Right ventricle myocardium inferior (tissue), 1 donor: ENCODE measurements around the gene MTCH1. TPM values are rescaled to one million over a fixed set of nuclear protein-coding genes. Genes with fewer than 3 reads are reported as not detected.

ENCODE experiments used
- ATAC-seq: fragments of 200-7000 bp; cut with Tn5 transposase; one replicate; pipeline ENCODE4 v1.9.1; 2020; ENCODE audit warnings: mild to moderate bottlenecking, moderate library complexity
- DNase-seq: peaks from one replicate; pipeline ENCODE4 v3.0.0; 2021; ENCODE audit errors: missing footprints
- intact Hi-C: fragments of 100-400 bp; cut with DNase I; formaldehyde crosslinking; loops from one replicate; pipeline ENCODE4 v1.11.0; 2022
- total RNA-seq: library from RNA; stranded (reverse); fragmentation: NEBNext Ultra II Directional; extraction: Animal tissue kit (Norgen Biotek cat#: 25700); gene quantifications from one replicate; pipeline ENCODE4 v1.2.1, GENCODE V29; 2021
- donor health status: DM: no; HTN: yes; CAD: no; lungs with severe emphysema.

The MTCH1 gene
- total RNA-seq, 1 donor from 2014 or later: 220 TPM

GRCh38 chr6:36920049-36920448 is 65.9 kb downstream of the MTCH1 start:
- intact Hi-C loops: no loop called here
- DNase-seq: no peak
- ATAC-seq: no peak

Other genes with a start within 250 kb of the MTCH1 start
- 10.9 TPM for gene CPNE5, start 146.8 kb downstream of the MTCH1 start, total RNA-seq
- 70.1 TPM for gene PPIL1, start 111.4 kb downstream of the MTCH1 start, total RNA-seq
- 79.4 TPM for gene C6orf89, start 100.2 kb downstream of the MTCH1 start, total RNA-seq
- 15.1 TPM for gene PI16, start 31.5 kb downstream of the MTCH1 start, total RNA-seq
- gene FGD2, start 19.5 kb upstream of the MTCH1 start, total RNA-seq: 7.9 TPM
- gene PIM1, start 184.0 kb upstream of the MTCH1 start, total RNA-seq: 27.8 TPM